Common myeloid progenitor, CD34-positive (primary cell): ENCODE measurements around the gene RUNDC3A.
A peak's percentile ranks its signal among the peaks of the same experiment; 100 is the strongest.
"Not testable (repeated sequence)": the region's sequence is repeated elsewhere in the genome, so short reads cannot be mapped to it uniquely, and the experiment has no call there.

ENCODE experiments used
- CTCF ChIA-PET: fragments of 350-600 bp; sonication (Branson Sonifier 250); formaldehyde crosslinking; loops from one replicate; lab custom pipeline; 2021; ENCODE audit warnings: antibody characterized with exemption; lab: Charles Lee
- POLR2A ChIA-PET: fragments of 350-600 bp; sonication (Branson Sonifier 250); formaldehyde crosslinking; loops from one replicate; lab custom pipeline; 2021; ENCODE audit warnings: antibody characterized with exemption; lab: Charles Lee
- DNase-seq, 3 donors: peaks; one replicate each; pipeline versions ENCODE4 v3.0.0 to v3.0.0-alpha.2; 2013
- H3K27ac ChIP-seq, 2 experiments: 1 replicate in 1 of 2; 2 replicates in 1 of 2; pipeline ENCODE4 v1.7.0; 2013; ENCODE audit warnings: inconsistent platforms in 2 of 2, low read length in 2 of 2, mild to moderate bottlenecking in 2 of 2, low read depth in 1 of 2, moderate library complexity in 1 of 2; ENCODE audit not compliant: severe bottlenecking in 2 of 2, insufficient read depth in 1 of 2, poor library complexity in 1 of 2
- H3K27me3 ChIP-seq, 5 experiments: replicated peaks in 2 of 5; 1 replicate in 3 of 5; 2 replicates in 2 of 5; pipeline versions ENCODE4 v1.6.1 to v1.7.0; 2013; ENCODE audit warnings: low read length in 4 of 5, mild to moderate bottlenecking in 2 of 5, moderate library complexity in 2 of 5, inconsistent platforms in 1 of 5; ENCODE audit not compliant: insufficient read depth in 5 of 5, control insufficient read depth in 4 of 5
- H3K36me3 ChIP-seq, 4 experiments: 1 replicate in 2 of 4; 2 replicates in 2 of 4; pipeline versions ENCODE4 v1.6.1 to v1.7.0; 2013; ENCODE audit warnings: low read length in 3 of 4, control low read depth in 1 of 4, mild to moderate bottlenecking in 1 of 4; ENCODE audit not compliant: control insufficient read depth in 4 of 4, insufficient read depth in 4 of 4
- H3K4me1 ChIP-seq, 4 experiments: 1 replicate in 3 of 4; 2 replicates in 1 of 4; pipeline versions ENCODE4 v1.6.1 to v1.7.1; 2013; ENCODE audit warnings: low read length in 3 of 4, mild to moderate bottlenecking in 3 of 4, control low read depth in 1 of 4, inconsistent platforms in 1 of 4, moderate library complexity in 1 of 4; ENCODE audit not compliant: control insufficient read depth in 4 of 4, insufficient read depth in 4 of 4; ENCODE audit errors: control extremely low read depth in 1 of 4
- H3K4me3 ChIP-seq, 7 experiments: 1 replicate in 4 of 7; 2 replicates in 3 of 7; pipeline versions ENCODE4 v1.5.1 to v1.7.0; 2013; ENCODE audit warnings: mild to moderate bottlenecking in 7 of 7, low read length in 6 of 7, moderate library complexity in 6 of 7, inconsistent platforms in 2 of 7, low read depth in 2 of 7, control low read depth in 1 of 7; ENCODE audit not compliant: insufficient read depth in 4 of 7, control insufficient read depth in 1 of 7; ENCODE audit errors: extremely low read depth in 1 of 7
- H3K9me3 ChIP-seq, 5 experiments: 1 replicate in 4 of 5; 2 replicates in 1 of 5; pipeline versions ENCODE4 v1.6.1 to v1.7.1; 2013; ENCODE audit warnings: low read length in 4 of 5, mild to moderate bottlenecking in 2 of 5, inconsistent platforms in 1 of 5, low read depth in 1 of 5, moderate library complexity in 1 of 5; ENCODE audit not compliant: control insufficient read depth in 4 of 5, insufficient read depth in 2 of 5; ENCODE audit errors: control extremely low read depth in 1 of 5
- WGBS: methylation state at CpG from one replicate; pipeline ENCODE4 v1.1.5; 2013; ENCODE audit not compliant: insufficient coverage; 5-methylcytosine and 5-hydroxymethylcytosine counted together

Gene RUNDC3A

GRCh38 chr17:44347206-44348055 lies 39.0 kb downstream of the RUNDC3A start:
- H3K9me3 ChIP-seq, H3K27ac ChIP-seq, DNase-seq, H3K4me3 ChIP-seq, POLR2A ChIA-PET, H3K27me3 ChIP-seq: not testable (repeated sequence)
- H3K4me1 ChIP-seq = peaks cover 5 to 30% (median 22%) of the 10 kb centered on the region in 4 experiments
- H3K36me3 ChIP-seq = peaks cover 0 to 28% (median 19%) of the 10 kb centered on the region in 4 experiments
- 83% methylated on average over 6 of the region's 18 CpGs for WGBS
- CTCF ChIA-PET = interaction anchor here (0.9 to 10.1 kb wide), 5 partner anchors 12 to 228 kb away, joined by 3 to 84 read pairs (median 4); no protein-coding TSS in a partner anchor

DNA sequence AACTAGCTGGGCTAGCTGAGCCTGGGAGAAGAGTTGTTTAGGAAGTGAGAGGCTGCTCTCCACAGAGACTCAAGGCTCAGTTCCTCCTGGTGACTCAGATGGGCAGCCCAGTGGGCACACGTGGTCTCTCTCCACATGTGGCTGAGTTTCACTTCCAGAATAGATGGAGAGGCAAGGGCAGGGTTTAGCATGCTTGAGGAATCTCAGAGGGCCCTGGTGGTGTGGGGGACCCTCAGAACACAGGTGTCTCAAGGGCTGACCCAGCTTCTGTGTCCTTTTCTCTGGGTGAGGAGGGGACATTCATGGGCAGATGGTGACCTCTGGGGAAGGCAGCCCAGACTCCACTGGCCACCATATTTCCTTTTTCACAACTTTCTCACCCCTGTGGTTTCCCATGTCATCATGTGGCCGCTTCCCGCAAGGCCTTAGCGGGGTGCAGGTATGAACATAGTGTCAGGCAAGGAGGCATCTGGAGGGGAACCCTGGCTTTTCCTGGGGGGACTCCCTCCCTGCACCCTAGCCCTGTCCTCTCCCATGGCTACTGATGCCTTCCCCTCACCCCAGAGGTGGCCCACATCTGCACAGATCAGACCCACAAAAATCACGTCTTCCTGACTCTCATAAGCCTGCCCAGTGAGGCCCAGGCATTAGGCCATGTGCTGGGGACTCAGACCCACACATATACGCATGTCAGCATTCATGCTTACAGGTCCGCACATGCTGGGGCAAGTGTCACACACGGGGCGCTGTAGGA lies 40.0 kb downstream of the RUNDC3A start:
- 84% methylated on average over 9 of the region's 9 CpGs for WGBS
- POLR2A ChIA-PET = no interaction called here
- H3K9me3 ChIP-seq = no peaks in the 10 kb centered on the region
- H3K36me3 ChIP-seq = peaks cover 0 to 33% (median 20%) of the 10 kb centered on the region in 4 experiments
- H3K4me3 ChIP-seq = no peak overlapping the region
- no peak overlapping the region for H3K27ac ChIP-seq
- peaks cover 0 to 3% (median 0%) of the 10 kb centered on the region in 5 experiments for H3K27me3 ChIP-seq
- peak in 2 of 3 donors; percentile 63 to 66 for DNase-seq
- H3K4me1 ChIP-seq = peaks cover 5 to 30% (median 24%) of the 10 kb centered on the region in 4 experiments
- CTCF ChIA-PET = interaction anchor here (0.9 to 10.1 kb wide), 9 partner anchors 10 to 147 kb away, joined by 3 to 84 read pairs (median 4); no protein-coding TSS in a partner anchor

DNA sequence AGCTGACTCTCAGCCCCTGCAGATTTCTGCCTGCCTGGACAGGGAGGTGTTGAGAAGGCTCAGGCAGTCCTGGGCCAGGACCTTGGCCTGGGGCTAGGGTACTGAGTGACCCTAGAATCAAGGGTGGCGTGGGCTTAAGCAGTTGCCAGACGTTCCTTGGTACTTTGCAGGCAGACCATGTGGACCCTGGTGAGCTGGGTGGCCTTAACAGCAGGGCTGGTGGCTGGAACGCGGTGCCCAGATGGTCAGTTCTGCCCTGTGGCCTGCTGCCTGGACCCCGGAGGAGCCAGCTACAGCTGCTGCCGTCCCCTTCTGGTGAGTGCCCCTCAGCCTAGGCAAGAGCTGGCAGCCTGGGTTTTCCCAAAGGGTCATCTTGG lies 40.6 kb downstream of the RUNDC3A start:
- DNase-seq = no peak
- Histone ChIP-seq H3K4me1 (peaks cover 5 to 30% (median 28%) of the 10 kb centered on the region in 4 experiments), H3K27ac (no peak overlapping the region), H3K27me3 (peaks cover 0 to 4% (median 0%) of the 10 kb centered on the region in 5 experiments), H3K9me3 (no peaks in the 10 kb centered on the region), H3K36me3 (peaks cover 0 to 33% (median 20%) of the 10 kb centered on the region in 4 experiments), H3K4me3 (no peak overlapping the region)
- ChIA-PET CTCF (interaction anchor here (0.9 to 10.1 kb wide), 7 partner anchors 9 to 148 kb away, joined by 4 to 84 read pairs (median 6); no protein-coding TSS in a partner anchor), POLR2A (no interaction called here)
- WGBS = 100% methylated on average over 5 of the region's 6 CpGs

DNA sequence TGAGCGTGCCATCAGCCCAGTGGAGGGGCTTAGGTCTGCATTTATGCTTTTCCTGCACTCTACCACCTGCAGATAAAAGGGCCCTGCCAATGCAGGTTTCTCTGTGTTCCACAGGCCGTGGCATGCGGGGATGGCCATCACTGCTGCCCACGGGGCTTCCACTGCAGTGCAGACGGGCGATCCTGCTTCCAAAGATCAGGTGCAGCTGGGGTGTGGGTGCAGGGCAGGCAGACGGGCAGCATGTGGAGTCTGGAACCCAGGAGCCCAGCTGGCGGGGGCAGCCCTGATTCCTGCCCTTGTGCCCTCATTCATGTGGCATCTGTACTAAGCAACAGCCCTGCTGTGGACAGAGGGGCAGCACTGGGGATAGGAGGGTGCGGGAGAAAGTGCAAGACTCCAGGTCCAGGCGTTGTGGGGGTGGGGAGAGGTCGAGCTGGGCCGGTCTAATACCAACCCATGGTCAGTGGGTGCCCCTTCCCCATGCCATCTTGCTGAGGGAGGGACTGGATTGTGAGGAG lies 41.2 kb downstream of the RUNDC3A start:
- Histone ChIP-seq H3K36me3 (peaks cover 0 to 33% (median 20%) of the 10 kb centered on the region in 4 experiments), H3K4me1 (peaks cover 5 to 33% (median 30%) of the 10 kb centered on the region in 4 experiments), H3K9me3 (no peaks in the 10 kb centered on the region), H3K27ac (no peak overlapping the region), H3K4me3 (no peak overlapping the region), H3K27me3 (peaks cover 0 to 4% (median 0%) of the 10 kb centered on the region in 5 experiments)
- POLR2A ChIA-PET = no interaction called here
- CTCF ChIA-PET = interaction anchor here (0.6 to 10.1 kb wide), 13 partner anchors 8 to 313 kb away, joined by 3 to 84 read pairs (median 5); no protein-coding TSS in a partner anchor
- no peak for DNase-seq
- 97% methylated on average over 8 of the region's 12 CpGs for WGBS

GRCh38 chr17:44350733-44351226 lies 42.4 kb downstream of the RUNDC3A start:
- H3K27me3 ChIP-seq = peaks cover 0 to 4% (median 0%) of the 10 kb centered on the region in 5 experiments
- CTCF ChIA-PET = interaction anchor here (1.1 to 10.1 kb wide), 13 partner anchors 9 to 260 kb away, joined by 3 to 84 read pairs (median 5); no protein-coding TSS in a partner anchor
- 53% methylated on average over 4 of the region's 6 CpGs for WGBS
- H3K4me1 ChIP-seq = peaks cover 5 to 32% (median 24%) of the 10 kb centered on the region in 4 experiments
- no peak overlapping the region for H3K4me3 ChIP-seq
- DNase-seq = peak; percentile 72 to 81 (median 73)
- H3K27ac ChIP-seq = no peak overlapping the region
- peaks cover 0 to 33% (median 20%) of the 10 kb centered on the region in 4 experiments for H3K36me3 ChIP-seq
- H3K9me3 ChIP-seq = no peaks in the 10 kb centered on the region
- POLR2A ChIA-PET = interaction anchor here (1.0 kb wide), 1 partner anchor 149 kb away, joined by 3 read pairs; no protein-coding TSS in a partner anchor

DNA sequence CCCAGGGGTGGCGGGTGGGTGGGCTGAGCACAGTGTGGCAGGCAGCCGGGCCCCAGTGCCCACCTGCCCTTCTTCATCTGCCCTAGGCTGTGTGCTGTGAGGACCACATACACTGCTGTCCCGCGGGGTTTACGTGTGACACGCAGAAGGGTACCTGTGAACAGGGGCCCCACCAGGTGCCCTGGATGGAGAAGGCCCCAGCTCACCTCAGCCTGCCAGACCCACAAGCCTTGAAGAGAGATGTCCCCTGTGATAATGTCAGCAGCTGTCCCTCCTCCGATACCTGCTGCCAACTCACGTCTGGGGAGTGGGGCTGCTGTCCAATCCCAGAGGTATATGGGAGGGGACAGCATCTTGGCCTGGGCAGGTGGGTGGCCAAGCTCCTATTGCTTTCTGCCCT lies 43.1 kb downstream of the RUNDC3A start:
- Histone ChIP-seq H3K27ac (no peak overlapping the region), H3K36me3 (peaks cover 0 to 33% (median 22%) of the 10 kb centered on the region in 4 experiments)
- POLR2A ChIA-PET = no interaction called here

More for the DNA sequence above, 43.1 kb downstream of the RUNDC3A start:
- no peak for DNase-seq
- no peak overlapping the region for H3K4me3 ChIP-seq
- no peaks in the 10 kb centered on the region for H3K9me3 ChIP-seq
- CTCF ChIA-PET = interaction anchor here (0.6 to 10.1 kb wide), 13 partner anchors 10 to 259 kb away, joined by 3 to 84 read pairs (median 5); no protein-coding TSS in a partner anchor
- WGBS = 96% methylated on average over 7 of the region's 8 CpGs
- H3K4me1 ChIP-seq = peaks cover 5 to 27% (median 18%) of the 10 kb centered on the region in 4 experiments
- peaks cover 0 to 4% (median 0%) of the 10 kb centered on the region in 5 experiments for H3K27me3 ChIP-seq
